Fibroblast of the aortic adventitia (primary cell): ENCODE data around the gene PTGR1. TPM values are rescaled to one million over a fixed set of nuclear protein-coding genes. Genes with fewer than 3 reads are reported as not detected.

ENCODE experiments used
- DNase-seq: peaks from one replicate; pipeline ENCODE4 v3.0.0-alpha.2; 2010; ENCODE audit warnings: low read depth
- H3K4me3 ChIP-seq: 2 replicates; pipeline ENCODE4 v1.5.1; 2011; ENCODE audit warnings: low read depth, mild to moderate bottlenecking, control low read depth, low read length, moderate library complexity
- total RNA-seq: library from RNA; depleted of rRNA; stranded (reverse); fragments of >200 nt; gene quantifications from 2 replicates; pipeline ENCODE4 v1.2.3, GENCODE V29; 2012; ENCODE audit warnings: low replicate concordance
- TF ChIP-seq, protein P1 (sequence below): IDR thresholded peaks from 2 replicates; pipeline ENCODE4 v1.5.1; 2011; ENCODE audit warnings: mild to moderate bottlenecking, low read length, control low read depth, inconsistent platforms; ENCODE audit not compliant: insufficient read depth

The PTGR1 gene
- total RNA-seq, 1 donor, result 88.4 TPM

DNA sequence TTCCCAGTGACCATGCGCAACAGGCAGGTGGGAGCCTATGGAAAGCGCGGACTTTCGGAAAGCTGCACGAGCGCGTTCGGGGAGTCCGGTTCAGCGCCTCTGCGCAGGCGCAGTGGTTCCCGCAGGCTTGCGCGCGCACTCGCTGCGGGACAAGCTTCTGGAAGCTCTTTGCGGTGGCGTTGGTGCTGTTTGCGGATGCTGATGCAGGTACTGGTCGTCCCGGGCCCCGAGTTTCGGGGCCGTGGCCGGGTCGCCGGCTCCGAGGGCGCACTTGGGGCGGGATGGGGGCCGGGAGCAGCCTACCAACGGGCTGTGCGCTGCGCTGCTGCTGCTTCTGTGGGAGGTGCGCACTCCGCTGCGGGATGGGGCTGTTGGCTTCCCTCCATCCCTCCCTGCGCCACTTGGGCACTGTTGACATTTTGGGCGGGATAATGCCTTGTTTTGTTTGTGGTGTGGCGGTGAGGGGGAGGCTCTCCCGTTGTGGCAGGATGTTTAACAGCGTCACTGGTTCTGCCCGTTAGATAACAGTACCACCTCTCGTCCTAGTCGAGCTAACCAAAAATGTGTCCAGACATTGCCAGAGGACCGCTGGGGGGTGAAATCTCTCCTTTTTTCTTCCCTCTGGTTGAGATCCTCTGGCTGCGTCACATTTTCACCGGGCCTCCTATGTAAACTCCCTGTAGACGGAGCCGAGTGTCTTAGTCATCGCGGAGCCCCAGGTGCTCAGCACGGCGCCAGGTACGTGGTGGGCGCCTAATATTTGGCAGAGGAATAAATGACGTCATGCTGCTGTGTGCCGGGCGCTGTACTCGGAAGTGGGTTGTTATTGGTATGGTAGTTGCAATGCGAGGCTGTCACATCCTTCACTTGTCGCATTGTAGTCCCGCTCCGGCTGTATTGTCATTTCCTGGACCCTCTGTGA is 74.1 kb downstream of the PTGR1 start, which contains the start of gene ZNF483:
Gene ZNF483 (plus strand): TSS at position 124 of the 922 bp plus-strand sequence. CDS start 2,217 bp downstream, outside the sequence.
- DNase-seq, result peak; percentile 72
- H3K4me3 ChIP-seq, result peak within 1 kb of the TSS; percentile 88
- TF ChIP-seq, protein P1, sequence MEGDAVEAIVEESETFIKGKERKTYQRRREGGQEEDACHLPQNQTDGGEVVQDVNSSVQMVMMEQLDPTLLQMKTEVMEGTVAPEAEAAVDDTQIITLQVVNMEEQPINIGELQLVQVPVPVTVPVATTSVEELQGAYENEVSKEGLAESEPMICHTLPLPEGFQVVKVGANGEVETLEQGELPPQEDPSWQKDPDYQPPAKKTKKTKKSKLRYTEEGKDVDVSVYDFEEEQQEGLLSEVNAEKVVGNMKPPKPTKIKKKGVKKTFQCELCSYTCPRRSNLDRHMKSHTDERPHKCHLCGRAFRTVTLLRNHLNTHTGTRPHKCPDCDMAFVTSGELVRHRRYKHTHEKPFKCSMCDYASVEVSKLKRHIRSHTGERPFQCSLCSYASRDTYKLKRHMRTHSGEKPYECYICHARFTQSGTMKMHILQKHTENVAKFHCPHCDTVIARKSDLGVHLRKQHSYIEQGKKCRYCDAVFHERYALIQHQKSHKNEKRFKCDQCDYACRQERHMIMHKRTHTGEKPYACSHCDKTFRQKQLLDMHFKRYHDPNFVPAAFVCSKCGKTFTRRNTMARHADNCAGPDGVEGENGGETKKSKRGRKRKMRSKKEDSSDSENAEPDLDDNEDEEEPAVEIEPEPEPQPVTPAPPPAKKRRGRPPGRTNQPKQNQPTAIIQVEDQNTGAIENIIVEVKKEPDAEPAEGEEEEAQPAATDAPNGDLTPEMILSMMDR, result no peak

DNA sequence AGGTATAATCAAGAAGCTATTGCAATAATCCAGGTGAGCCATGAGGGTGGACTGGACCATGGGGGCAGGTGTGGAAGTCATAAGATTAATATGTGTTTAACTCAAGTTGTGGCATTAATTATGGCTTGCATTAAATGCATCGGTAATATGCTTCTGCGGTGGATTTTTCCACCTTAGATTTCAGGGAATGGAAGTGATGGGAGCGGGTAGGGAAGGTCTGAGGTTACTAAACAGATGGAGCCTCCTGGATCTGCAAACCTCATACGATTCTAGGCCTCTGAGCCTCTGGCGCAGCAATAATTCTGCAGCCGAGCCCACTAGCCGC is 74.8 kb downstream of the PTGR1 start:
- no peak for DNase-seq
- peak overlapping the region; percentile 88 for H3K4me3 ChIP-seq

DNA sequence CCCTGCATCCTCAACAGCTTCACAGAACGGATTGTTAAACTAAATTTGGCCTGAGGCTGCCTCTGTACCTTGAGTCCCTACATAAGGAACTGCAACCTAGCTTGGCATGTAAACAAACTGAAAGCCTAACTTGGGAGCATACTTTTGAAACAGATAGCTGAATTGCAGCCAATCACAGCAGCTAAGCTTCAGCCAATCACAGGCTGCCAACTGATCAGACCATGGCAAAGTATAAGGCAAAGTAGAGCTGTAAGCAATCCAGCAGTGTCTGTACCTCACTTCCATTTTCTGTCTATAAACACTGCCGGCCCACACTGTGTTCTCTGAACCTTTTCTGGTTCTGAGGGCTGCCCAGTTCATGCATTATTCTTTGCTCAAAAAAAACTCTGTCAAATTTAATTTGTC is 83.4 kb downstream of the PTGR1 start:
- H3K4me3 ChIP-seq, result no peak overlapping the region
- DNase-seq, result peak; percentile 16
- TF ChIP-seq, protein P1, result no peak

More for the DNA sequence above, 74.8 kb downstream of the PTGR1 start:
- TF ChIP-seq, protein P1, result no peak

DNA sequence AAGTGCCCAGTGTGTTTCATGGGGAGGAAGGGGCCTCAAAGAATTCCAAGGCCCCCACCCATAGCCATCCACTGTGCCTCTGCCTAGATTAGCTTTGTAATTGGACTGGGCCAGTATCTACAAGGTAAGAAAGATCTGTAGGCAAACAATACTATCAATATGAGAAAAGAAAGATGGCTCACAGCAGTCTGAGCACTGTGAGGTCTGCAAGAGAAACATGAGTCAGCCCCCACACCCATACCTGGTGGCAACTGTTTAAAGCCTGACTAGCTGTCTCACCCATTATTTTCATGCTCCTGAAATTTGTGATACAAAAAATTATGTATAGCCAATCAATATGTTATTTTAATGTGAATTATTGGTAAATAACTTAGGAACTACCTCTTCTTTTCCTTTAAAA is 84.5 kb downstream of the PTGR1 start:
- TF ChIP-seq, protein P1, result no peak
- H3K4me3 ChIP-seq, result no peak overlapping the region
- DNase-seq, result no peak

Other genes starting within 250 kb of the PTGR1 start
- 103 and 114 TPM in 2 replicates for gene ECPAS, start 115.3 kb downstream of the PTGR1 start, total RNA-seq
- gene ZNF483, start 74.5 kb downstream of the PTGR1 start, total RNA-seq, result 2.6 and 8.8 TPM in 2 replicates
- 12.7 and 18.7 TPM in 2 replicates for gene DNAJC25, start 31.7 kb upstream of the PTGR1 start, total RNA-seq
- gene GNG10, start 62.0 kb upstream of the PTGR1 start, total RNA-seq, result 43.6 and 144 TPM in 2 replicates
- 0.09 TPM in 1 of 2 replicates, not detected in the other for gene SHOC1, start 195.3 kb upstream of the PTGR1 start, total RNA-seq